Brain microvascular endothelial cell (primary cell): ENCODE data around the gene DENND2C.

Source experiments
- DNase-seq: peaks from one replicate; pipeline ENCODE4 v3.0.0-alpha.2; 2020
- H3K27ac ChIP-seq: fragments of 250-450 bp; sonication (Bioruptor Pico); 2 replicates; pipeline ENCODE4 v1.5.1; 2020; ENCODE audit warnings: mild to moderate bottlenecking, moderate library complexity
- H3K27me3 ChIP-seq: fragments of 250-450 bp; sonication (Bioruptor Pico); replicated peaks from 2 replicates; pipeline ENCODE4 v1.5.1; 2020; ENCODE audit warnings: mild to moderate bottlenecking
- H3K36me3 ChIP-seq: fragments of 250-450 bp; sonication (Bioruptor Pico); replicated peaks from 2 replicates; pipeline ENCODE4 v1.5.1; 2020; ENCODE audit warnings: mild to moderate bottlenecking
- H3K4me3 ChIP-seq: 2 replicates; pipeline ENCODE4 v1.5.1; 2011; ENCODE audit warnings: low read depth, mild to moderate bottlenecking, control low read depth, low read length, moderate library complexity
- in situ Hi-C: cut with HindIII; loops from 2 replicates; pipeline ENCODE4 v1.10.0; 2017; ENCODE audit warnings: low sequenced_read_pairs, low pct_ligation_motif_present
- TF ChIP-seq, protein P1 (sequence below): IDR thresholded peaks from 2 replicates; pipeline ENCODE4 v1.5.1; 2011; ENCODE audit warnings: low read depth, mild to moderate bottlenecking, moderate library complexity, low read length, control low read depth, inconsistent platforms; ENCODE audit errors: missing control alignments

Gene DENND2C

GRCh38 chr1:114712977-114713376, 43.1 kb upstream of the DENND2C start:
- in situ Hi-C loops = no loop called here
- no peak overlapping the region for H3K4me3 ChIP-seq
- TF ChIP-seq, protein P1, sequence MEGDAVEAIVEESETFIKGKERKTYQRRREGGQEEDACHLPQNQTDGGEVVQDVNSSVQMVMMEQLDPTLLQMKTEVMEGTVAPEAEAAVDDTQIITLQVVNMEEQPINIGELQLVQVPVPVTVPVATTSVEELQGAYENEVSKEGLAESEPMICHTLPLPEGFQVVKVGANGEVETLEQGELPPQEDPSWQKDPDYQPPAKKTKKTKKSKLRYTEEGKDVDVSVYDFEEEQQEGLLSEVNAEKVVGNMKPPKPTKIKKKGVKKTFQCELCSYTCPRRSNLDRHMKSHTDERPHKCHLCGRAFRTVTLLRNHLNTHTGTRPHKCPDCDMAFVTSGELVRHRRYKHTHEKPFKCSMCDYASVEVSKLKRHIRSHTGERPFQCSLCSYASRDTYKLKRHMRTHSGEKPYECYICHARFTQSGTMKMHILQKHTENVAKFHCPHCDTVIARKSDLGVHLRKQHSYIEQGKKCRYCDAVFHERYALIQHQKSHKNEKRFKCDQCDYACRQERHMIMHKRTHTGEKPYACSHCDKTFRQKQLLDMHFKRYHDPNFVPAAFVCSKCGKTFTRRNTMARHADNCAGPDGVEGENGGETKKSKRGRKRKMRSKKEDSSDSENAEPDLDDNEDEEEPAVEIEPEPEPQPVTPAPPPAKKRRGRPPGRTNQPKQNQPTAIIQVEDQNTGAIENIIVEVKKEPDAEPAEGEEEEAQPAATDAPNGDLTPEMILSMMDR = no peak
- peaks cover 61% of the 10 kb centered on the region for H3K36me3 ChIP-seq
- DNase-seq = no peak
- no peak overlapping the region for H3K27ac ChIP-seq
- H3K27me3 ChIP-seq = no peaks in the 10 kb centered on the region

GRCh38 chr1:114710360-114710759, 40.5 kb upstream of the DENND2C start:
- TF ChIP-seq, protein P1 = no peak
- Histone ChIP-seq H3K27ac (no peak overlapping the region), H3K27me3 (no peaks in the 10 kb centered on the region), H3K36me3 (peaks cover 79% of the 10 kb centered on the region), H3K4me3 (no peak overlapping the region)
- no peak for DNase-seq
- in situ Hi-C loops = no loop called here

DNA sequence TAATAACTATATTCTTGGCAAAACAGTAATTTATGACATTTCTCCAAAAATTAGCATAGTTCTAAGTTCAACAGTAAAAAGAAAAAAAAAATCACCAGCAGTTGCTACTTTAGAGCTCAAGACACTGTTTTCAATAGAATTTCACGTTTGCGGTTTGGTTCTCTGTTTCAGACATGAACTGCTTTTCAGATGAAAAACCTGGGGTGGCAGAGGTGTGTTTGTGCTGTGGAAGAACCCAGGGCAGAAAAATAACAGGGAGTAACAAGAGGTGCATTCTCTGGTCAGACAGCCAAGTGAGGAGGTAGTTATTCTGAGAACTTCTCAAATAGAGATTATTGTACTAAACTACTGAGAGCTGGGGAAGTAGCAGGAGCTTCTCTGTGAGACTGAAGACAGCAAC, 37.8 kb upstream of the DENND2C start:
- H3K36me3 ChIP-seq = peaks cover 66% of the 10 kb centered on the region
- in situ Hi-C loops = no loop called here
- DNase-seq = no peak

GRCh38 chr1:114703242-114703641, 33.4 kb upstream of the DENND2C start:
- Histone ChIP-seq H3K27ac (no peak overlapping the region), H3K4me3 (no peak overlapping the region), H3K27me3 (no peaks in the 10 kb centered on the region), H3K36me3 (peaks cover 31% of the 10 kb centered on the region)
- in situ Hi-C loops = no loop called here
- DNase-seq = no peak
- TF ChIP-seq, protein P1 = no peak

More for the DNA sequence above, 37.8 kb upstream of the DENND2C start:
- Histone ChIP-seq H3K27ac (no peak overlapping the region), H3K27me3 (no peaks in the 10 kb centered on the region), H3K4me3 (no peak overlapping the region)
- TF ChIP-seq, protein P1 = no peak

DNA sequence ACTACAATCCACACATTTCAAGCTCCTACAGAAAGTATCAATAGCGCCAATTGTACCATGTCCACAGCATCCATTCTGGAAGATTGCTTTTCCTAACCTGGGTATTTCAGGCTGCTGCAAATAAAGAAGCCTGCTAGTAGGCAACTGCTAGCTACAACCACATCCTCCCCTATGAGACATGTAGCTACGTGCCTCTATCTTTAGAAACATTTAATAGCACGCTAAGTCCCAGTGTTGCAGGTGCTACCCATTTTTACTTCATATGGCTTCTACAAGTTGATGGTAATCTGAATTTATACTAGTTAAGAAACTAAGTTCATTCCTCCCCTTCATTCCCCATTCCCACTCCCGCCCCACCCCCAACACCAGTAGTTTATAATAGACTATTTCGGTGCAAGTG, 32.9 kb upstream of the DENND2C start:
- no peak overlapping the region for H3K27ac ChIP-seq
- no peak for DNase-seq
- H3K4me3 ChIP-seq = no peak overlapping the region
- peaks cover 26% of the 10 kb centered on the region for H3K36me3 ChIP-seq
- in situ Hi-C loops = no loop called here
- no peaks in the 10 kb centered on the region for H3K27me3 ChIP-seq
- TF ChIP-seq, protein P1 = no peak

- no peak overlapping the region for H3K4me3 ChIP-seq
- DNase-seq = no peak
- no peak overlapping the region for H3K27ac ChIP-seq
- TF ChIP-seq, protein P1 = no peak
- in situ Hi-C loops = no loop called here
- H3K27me3 ChIP-seq = no peaks in the 10 kb centered on the region
- peaks cover 18% of the 10 kb centered on the region for H3K36me3 ChIP-seq
Measured at GRCh38 chr1:114701931-114702330, 32.1 kb upstream of the DENND2C start.
